GM18867 (cell line): Measurements from ENCODE around the gene DCST1.

Source experiments
- ATAC-seq: cut with Tn5 transposase; IDR thresholded peaks from one replicate; pipeline ENCODE4 v1.9.1; 2021; ENCODE audit warnings: mild to moderate bottlenecking, moderate library complexity; ENCODE audit not compliant: unreplicated experiment

DCST1 gene

DNA sequence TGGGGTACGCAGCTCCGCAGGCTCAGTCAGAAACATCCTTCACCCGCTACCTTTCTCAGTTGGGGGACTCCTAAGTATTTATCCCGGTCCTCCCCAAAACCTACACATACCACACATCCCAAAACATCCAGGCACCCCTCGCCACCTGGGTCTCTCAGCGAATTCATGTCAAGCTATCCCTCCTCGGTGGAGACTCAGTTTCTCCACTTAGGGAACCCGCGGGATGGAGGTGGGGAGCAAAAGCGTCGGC, 32.3 kb upstream of the DCST1 start:
- no peak for ATAC-seq

DNA sequence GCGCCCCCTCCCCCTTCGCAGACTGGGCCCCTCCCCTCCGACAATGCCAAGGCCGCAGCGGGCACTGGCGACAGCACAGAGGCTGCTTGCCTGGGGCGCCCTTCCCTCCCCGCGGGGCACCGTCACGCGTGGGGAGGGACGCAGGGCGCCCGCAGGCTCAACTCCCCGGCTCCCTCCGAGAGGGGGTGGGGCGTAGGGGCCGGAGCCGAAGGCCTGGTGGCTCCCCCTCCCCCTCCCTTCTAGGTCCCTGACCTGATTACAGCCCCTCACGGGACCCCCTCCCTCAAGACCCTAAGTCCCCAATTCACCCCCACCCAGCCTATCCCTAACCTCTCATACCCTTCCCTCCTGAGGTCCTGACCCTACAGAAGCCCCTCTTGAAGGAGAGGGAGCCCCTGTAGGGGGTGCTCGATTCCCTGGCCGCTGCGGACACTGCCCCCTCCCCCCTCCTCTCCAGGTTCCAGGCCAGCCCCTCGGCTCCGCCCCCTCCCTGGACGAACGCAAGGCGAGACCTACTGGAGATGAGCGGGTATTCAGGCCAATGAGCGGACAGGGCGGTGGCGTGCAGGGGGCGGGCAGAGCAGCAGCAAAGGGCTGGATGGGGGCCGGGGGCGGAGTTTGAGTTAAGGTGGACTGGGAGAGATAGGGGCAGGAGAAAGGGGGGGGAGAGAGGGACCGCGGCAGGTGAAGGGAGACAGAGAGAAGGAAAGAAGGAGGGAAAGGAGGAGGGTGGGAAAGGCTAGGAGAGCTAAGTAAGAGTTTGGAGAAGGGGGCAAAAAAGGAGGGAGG, 31.8 kb upstream of the DCST1 start:
- ATAC-seq: peak; percentile 64

DNA sequence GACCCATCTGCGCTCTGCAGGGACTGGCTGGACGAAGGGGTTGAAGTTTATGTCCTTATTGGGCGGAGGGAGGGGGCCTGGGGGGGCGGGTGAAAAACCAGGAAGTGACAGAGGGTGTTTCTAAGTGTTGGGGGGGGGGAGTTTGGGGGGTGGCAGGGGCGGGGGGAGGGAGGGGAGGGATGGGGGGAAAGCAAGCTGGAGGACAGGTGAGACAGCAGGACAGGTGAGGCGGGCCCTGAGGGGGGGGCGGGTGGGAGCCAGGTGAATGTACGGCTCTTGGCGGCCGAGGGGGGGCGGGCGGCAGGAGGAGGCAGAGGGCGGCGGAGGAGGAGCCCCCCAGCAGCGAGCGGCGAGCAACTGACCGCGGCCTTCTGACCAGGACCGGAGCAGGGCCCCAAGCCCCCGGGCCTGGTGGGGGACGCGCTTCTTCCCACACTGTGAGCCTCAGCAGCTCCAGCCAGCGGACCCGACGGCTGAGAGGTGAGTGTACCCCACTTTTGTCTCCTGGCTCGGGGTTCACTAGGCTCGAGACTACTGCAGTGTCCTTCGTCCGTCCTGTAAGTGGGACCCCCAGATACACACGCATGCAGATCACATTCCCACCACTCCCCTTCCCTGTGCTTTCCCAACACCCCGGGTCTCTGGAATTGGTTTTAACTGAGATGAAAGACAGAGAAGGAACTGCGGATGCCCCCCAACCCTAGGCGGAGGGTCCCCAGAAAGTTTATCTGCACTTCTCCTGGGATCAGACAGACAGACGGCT, 31.0 kb upstream of the DCST1 start, which contains the start of gene ZBTB7B:
Gene ZBTB7B (plus strand): TSS at position 339 of the 763 bp plus-strand sequence. CDS start 11,859 bp downstream, outside the sequence.
- peak; percentile 1 for ATAC-seq

DNA sequence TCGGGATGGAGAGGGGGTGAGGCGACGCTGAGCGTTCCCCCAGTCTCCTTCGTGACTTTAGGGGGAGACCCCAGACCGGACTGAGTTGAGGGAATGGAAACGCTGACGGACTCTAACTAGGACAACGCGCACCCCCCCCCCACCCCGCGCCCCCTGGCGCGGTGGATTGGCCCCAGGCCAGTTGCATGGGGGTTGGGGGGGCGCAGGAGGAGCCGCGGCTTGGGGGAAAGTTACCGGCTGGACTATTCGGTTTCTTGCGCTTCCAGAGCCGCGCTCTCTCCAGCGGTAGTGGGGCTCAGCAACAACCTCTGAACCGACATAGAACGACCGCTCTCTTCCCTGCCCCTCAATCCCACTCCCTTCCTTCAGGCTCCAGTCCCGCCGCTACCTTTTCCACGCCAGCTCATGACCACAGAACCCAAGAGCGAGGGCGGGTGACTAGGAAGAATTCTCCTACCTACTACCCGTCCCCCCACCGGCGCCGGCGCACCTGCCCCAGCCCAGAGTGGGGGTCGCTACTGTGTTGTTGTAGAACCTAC, 30.3 kb upstream of the DCST1 start:
- ATAC-seq: no peak

DNA sequence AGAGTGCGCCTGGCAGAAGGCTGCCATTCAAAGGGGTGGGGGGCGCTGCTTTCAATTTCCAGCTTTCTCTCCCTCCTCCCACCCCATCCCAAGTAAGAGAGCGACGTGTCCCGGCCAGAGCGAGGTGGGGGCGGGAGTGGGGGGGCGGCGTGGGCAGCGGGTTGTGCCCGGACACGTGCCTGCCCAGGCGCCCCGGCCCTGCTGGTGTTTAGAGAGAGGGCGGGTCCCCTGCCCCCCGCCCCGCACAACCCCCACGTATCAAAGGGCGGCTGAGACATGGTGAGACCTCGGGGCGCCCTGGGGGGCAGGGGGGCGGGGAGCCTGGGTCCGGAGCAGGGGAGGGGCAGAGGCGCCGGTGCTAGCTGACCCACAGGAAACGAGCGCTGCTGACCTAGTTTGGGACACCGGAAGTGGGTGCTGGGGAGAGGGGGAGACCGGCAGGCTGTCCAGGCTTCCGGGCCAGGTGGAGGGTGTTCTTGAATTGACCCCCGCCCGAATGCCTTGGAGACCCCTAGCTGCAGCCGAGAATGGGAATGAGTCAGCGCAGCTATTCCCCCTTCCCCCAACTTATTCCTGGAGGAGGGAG, 29.8 kb upstream of the DCST1 start:
- ATAC-seq: no peak

DNA sequence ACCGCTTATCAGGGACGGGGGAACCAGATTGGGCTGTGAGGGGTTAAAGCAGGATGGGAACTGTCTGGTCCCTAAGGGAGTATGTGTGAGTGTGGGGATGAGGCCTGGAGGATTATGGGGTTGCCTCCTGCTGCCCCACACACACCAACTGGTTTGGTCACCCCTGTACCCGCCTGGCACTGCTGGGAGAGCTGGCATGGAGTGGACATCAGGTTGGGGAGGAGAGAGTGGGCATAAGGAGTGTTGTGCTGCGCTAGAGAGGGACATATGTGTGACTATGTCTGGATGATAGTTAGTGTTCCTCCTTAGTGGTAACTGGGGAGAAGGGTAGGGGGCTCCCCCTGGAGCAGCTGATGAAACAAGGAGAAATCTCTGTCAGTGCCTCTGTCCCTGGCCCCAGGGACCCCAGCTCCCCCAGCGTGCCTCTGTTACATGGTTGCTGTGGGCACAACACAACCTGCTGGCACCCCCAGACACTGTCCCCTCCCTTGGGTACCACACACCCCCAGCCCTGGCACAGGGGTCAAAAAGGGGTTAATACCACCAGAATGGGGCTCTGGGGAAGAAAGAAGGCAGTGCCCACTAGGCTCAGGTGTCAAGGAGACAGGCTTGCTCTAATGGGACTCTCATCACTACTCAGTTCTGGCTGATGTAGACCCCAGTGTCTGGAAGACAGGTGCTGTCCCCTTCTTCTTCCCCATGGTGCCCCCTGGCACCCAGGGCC, 29.1 kb upstream of the DCST1 start:
- ATAC-seq: no peak

DNA sequence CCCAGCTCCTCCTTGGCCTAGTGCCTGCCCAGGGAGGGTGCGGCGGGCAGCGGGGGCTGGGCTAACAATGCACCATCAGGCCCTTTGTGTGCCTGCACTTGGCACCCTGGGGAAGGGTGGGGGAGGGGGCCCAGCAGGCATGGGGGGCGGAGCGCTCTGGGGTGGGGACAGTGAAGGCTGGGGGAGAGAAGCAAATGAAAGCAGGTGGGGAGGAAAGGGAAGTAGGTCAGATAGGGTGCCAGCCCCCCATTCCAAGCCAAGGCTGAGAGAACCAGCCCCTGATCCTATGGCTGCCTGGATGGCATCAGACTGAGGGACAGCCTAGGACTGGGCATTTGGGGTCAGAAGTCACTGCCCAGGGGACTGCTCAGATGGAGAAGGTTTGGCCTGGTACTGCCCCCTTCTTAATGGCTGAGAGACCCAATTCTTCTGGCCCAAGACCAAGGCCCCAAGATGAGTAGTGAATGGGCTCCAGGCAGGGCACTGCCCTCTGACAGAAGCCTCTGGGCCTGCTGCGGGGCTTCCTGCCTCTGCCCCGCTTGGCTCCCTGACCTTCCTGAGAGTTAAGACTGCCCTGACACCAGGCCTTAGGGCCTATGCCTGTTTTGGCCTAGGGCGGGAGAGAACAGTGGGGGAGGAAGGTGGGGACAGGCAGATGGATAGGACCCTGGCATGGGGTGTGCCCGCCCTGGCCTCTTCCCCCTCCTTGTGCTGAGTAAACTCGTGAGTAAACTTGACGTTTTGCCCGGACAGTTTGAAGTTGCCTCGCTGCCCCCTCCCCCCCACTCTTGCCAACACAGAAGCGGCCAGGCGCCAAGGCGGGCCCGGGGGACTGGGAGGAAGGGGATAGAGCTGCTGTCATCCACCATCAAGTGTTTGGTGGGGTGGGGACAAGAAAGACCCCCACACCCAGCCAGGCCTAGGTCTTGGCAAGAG, 28.3 kb upstream of the DCST1 start:
- ATAC-seq: no peak

DNA sequence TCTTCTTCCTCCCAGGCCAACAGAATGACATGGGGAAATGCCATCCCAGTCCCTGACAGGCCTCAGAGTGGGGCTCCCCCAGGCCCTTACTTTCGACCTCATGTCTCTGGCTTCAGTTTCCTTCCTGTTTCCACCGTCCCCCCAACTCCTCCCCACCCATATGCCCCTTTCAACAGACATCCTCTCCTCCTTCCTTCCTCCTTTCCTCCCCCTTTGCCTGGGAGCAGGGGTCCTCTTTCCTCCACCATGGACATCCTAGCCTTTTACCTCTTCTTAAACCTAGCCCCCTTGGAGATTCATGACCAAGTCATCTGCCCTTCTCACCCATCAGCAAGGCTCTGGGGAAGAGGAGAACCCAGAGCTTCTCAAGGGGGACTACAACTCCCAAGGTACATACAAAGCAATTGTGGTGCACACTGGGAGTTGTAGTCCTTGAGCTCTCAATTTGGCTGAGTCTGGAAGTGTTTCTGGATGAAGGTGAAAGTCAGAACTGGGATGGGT, 27.0 kb upstream of the DCST1 start:
- ATAC-seq: no peak

DNA sequence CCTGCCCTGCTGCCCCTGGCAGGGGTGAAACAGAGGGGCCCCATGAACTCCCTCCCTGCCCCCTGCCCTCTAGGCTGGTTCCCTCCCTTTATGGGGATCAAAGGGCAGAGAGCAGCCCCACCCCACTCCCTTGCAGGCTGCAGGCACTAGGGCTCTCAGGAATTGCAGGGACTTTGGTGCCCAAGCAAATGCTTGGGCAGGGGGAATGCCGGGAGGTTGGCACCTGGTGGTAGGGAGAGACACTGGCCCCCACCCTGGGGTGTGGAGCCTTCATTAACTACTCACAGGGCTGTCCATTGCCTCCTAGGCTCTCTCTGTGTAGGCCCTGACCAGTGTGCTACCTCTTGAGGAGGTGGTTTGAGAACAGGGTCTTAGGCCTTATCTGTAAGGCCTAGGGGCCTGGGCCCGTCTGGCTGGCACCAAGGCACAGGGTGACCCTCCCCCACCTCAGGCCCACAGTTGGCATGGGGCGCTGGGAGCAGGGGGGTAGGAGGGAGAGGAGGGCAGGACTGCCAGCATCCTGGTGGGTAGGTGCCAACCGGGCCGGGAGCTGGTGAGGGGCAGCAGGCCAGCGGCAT, 26.3 kb upstream of the DCST1 start:
- ATAC-seq: no peak

DNA sequence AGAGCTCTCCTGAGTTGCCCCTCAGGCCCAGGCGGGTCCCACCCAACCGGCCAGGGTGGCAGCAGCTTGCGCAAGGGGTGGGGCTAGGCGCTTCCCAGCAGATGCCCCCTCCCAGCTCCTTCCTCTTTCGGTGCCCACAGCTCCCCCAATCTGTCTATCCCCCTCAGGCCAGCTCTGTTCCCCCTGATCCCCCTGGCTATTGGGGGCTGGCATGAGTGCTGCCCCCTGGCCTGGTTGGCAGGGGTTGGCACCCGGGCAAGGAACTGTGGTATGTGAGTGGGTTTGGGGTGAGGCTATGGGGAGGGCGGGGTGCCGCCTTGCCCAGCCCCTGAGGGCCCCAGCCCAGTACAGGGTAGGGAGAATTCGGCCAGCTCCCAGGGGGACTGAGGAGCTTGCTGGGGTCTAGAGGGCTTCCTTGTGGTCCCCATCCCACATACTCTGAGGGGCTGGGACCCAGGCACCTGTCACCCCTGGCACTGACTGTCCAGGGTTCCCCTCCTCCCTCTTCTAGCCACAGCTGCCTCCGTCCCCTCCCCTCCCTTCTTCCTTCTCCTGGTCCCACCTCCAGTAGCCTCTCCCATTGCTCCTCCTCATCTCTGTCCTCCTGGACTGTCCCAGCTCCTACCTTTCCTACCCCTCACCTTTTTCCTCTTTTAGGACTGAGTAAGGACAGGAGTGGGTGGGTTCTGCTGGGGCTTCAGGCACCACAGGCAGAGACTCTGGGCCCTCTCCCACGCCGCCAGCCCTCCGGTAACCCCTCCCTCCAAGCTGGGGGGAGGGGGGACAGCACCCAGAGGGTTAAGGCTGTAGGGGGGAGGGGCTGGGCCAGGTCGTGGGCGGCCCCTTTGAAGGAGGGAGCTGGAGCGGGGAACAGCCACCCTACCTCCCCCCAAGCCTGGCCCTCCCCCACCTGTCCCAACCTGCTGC, 25.3 kb upstream of the DCST1 start:
- no peak for ATAC-seq

DNA sequence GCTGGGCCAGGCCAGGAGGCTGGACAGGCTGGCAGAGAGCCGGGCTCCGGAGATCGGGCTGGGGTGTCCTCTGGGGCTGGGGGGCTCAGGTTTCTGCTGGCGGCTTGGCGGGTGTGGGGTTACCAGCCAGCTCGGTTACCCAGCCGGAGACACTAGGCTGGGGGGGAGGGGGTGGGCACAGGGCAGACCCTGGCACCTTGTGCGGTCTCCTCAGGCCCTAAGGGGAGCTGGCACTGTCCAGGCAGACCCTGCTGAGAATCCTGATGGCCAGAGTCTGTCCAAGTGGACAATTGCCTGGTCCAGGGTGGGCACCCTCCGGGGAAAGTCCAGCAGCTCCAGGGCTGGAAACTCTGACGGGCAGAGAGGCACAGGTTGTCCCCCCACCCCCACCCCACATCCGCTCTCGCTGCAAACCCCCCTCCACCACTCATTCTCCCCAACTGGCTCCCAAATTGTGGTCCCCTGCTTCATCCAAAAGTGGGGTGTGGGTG, 24.4 kb upstream of the DCST1 start:
- ATAC-seq: no peak

DNA sequence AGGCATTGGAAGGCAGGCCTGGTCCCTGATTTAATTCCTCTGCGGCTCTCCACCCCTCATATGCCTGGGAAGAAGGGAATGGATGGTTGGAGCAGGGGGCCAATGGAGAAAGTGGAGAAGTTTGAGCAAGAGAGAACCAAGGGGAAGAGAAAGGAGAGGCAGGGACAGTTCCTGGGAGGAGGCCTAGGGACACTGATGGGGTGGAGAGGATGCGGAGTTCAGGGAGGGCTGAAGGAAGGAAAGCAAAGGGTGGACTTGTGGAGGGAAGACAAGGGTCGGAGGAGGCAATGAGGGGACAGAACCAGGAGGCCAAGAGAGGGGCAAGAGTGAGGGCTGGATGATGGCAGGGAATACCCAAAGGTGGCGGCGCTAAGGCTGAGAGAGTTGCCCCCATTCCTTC, 23.9 kb upstream of the DCST1 start:
- ATAC-seq: no peak

DNA sequence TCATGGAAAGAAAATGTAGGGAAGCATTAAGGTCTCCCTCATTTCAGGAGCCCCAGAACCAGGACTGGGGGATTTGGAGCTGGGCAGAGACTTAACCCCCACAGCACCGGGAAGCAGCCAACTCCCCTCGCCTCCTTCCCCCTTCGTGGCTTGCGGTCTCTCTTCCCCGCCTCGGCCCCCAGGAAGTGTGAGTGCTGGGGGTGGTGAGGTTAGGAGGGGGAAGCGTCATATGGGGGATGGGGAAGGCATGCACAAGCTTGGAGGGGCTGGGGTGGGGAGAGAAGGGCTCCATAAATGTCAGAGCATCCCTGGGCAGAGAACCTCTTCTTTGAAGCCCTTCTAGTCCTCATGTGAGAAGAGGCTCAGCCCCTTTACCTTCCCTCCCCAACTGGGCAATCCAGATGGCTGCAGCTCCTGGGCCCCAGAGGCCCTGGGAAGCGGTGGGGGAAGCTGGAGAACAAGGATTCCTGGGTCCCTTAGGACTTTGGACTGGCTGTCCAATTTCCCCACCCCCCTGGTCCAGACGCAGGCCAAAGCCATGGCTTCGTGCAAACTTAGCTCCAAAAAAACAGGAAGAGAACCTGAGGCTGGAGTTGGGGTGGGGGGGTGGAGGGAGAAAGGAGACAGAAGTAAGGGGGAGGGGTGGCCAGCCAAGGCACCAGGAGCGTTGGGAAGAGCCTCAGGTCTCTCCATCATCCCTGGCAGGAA, 23.3 kb upstream of the DCST1 start:
- ATAC-seq: no peak

DNA sequence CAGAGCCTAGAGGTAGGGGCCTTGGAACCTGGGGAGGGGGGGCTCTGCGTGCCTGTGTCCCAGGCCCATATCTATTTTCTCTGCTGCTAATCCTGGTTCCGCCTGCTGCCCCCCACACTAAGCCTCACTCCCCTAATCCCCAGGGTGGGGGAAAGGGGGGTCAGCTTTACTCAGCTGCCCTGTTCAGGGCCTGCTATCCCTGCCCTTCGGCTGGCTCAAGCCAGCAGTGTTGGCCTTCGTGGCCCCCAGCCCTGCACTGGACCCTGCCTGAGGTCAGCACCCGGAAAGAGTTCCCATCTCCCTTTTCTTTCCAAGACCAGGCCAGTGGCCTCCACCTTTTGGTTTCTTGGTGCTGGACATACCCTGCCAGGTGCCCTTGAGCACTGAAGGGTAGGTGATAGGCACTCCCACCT, 22.6 kb upstream of the DCST1 start:
- no peak for ATAC-seq

DNA sequence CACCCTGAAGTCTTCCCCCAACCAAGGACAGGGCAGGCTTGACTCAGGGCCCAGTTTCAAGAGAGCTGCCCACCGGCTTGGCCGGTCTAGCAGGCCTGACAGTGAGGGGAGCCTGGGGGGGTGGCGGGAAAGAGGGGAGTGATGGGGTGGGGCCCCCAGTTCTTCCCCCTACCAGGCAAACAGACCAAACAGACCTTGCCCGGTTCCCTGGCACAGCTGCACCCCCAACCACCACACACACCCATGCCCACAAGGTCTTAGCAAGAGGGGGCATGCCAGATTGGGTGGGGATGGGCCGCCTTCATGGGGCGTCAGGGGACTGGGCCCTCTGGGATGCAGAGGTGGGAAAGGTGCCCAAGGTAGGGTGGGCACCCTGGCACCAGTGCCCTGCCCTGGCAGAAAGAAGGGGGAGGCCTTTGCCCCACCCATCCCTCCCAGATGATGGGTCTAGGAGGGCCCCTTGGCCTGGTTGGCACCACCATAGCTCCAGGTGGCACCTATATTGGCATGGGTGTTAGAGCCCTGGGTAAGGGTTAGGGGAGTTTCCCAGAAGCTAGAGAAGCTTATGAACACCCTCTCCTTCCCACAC, 22.1 kb upstream of the DCST1 start:
- no peak for ATAC-seq

DNA sequence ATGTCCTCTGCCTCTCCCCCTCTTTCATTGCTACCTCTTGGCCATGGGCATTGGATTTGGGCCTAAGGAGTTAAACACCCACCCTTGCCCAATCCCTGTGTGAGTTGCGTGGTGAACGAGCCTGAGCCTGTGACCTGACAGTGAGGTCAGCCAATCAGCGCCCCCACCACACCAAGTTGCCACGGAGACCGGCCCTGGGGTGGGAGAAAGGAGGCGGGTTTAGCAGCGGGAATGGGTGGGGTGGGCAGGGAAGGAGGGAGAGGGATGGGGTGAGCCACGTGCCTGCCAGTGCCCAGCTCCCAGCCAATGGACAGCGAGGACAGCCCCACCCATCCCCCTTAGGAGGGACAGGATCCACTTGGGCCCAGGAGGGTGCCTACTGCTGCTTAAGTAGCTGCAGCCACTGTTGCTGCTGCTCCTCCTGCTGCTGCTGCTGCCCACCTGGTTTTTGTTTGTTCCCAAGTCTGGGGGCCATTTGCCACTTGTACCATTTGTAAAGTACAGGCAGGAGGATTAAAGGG, 21.5 kb upstream of the DCST1 start:
- ATAC-seq: no peak
